GM21528 (cell line): ENCODE measurements around the gene AVPR2.

Source experiments
- ATAC-seq: cut with Tn5 transposase; IDR thresholded peaks from one replicate; pipeline ENCODE4 v1.9.1; 2021; ENCODE audit warnings: mild to moderate bottlenecking, moderate library complexity; ENCODE audit not compliant: unreplicated experiment, low FRiP score

AVPR2 gene

DNA sequence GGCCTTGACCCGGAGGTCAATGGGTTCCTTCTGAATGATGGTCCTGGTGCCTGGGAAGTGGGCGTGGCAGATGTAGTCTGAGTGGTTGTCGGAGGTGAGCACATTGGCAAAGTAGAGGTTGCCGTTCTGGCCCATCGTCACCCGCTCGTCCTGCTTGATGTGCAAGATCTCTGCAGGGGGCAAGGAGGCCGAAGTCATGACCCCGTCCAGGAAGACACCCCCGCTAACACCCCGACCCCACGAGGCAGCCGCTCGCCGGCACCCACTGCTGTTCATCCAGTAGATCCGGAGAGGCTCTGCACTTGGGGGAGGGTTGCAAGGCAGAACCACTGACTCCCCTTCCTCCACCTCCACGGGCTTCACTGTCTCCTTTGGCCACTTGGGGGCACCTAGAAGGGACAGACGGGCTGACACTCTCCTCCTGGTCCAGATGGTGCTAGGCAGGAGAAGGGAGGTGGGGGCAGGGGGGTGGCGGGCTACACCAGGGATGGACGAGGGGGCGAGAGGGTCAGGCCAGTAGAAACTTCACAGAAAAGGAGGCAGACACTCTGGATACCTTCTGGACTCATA is 33.6 kb upstream of the AVPR2 start:
- no peak for ATAC-seq

DNA sequence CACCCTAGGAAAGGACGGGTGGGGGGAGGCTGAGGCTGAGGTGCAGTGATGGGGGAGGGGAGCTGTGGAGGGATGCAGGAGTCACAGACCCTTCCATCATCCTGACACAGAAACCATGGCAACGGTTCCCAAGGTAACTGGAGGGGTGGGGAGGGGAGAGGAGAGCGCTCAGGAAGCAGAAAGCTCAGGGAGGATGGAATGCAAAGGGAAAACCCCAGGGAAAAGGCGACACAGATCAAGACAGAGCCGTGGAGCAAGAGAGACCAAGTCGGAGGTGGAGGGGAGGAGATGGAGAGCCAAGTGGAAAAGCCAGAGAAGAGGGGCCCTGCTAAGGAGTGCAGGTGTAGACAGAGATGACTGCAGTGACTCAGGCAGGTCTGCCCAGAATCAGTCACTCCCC is 33.0 kb upstream of the AVPR2 start:
- ATAC-seq, result no peak

DNA sequence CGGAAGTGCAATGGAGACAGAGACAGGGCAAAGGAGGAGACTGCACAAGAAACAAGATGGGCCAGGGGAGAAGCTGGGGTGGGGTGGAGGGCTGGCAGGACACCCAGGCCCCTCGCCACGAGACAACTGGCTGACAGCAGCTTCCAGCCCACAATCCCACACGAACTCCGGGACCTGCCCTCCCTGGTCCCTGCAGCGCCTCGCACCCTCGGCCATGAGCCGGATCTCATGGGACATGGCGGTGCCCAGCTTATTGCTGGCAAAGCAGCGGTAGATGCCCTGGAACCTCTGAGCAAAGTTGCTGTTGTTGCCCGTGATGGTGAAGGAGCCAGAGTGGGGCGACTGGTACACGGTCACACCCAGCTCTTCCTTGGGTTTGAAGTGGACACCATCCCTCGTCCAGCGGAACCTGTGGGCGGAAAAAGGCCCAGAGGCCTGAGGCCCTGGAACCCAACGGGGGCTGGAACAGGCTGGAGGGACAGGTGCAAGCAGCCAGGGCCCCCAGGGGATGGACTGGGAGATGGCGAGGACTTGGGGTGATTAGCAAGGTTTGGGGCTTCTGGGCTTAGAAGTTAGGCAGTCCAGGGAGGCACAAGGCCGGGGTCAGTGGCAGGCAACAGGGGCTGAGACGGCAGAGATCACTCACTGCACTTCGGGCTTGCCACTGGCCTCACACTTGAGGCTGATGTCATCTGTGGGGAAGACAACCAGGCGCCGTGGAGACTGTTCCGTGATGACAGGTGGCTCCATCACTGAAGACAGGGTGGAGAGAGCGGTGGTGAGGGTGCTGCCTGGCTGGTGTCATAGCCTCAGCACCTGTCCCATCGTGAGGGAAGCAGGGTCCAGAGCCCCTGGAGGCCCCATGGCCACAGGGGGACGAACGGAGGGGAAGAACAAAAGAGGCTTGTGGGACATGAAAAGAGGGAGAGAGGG is 32.3 kb upstream of the AVPR2 start:
- ATAC-seq, result no peak

DNA sequence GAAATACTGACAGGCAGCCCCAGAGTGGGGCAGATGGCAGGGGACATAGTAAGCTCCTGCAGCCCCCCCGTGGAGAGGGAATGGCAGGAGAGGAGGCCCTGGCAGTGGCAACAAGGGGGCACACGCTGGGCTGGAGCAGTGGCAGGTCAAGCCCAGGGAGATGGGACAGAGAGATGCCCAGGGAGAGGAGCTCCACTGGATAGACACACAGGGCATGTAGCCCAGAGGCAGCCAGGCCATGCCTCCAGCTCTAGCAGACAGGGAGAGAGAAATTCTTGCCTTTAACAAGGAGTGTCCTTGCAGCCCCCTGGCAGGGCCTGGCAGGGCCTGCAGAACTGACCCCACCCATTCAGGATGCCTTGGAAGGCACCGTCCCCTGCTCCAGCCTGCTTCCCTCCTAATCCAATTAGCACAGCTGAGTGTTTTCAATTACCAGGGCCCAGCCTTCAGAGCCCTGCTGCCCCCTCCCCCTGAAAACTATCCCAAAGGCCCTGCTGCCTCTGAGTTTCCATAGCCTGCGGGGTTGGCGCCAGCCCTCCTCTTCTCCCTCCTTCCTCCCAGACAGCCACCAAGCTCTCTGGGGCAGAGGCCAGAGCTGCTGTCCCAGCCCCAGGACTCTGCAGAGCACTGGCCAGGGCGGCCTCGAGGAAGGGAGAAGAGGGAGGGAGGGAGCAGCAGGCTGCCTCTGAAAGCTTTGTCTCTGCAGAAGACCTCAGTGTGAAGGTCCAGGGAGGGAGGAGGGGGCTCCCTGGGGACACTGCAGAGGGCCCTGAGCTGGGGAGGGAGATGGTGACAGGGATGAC is 31.0 kb upstream of the AVPR2 start:
- ATAC-seq, result no peak

DNA sequence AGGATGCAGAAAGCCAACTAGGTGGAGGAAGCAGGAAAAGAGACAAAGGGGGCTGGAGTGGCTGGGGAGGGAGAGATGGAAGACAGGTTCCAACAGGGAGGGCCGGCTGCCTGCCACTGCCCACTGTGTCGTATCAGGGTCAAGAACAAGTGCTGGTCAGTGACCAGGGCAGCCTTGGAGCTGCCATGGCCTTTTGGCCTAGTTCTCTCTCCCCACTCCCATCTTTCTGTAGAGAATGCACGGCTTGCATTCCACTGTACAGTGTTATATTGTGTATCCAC is 30.4 kb upstream of the AVPR2 start:
- ATAC-seq, result no peak

DNA sequence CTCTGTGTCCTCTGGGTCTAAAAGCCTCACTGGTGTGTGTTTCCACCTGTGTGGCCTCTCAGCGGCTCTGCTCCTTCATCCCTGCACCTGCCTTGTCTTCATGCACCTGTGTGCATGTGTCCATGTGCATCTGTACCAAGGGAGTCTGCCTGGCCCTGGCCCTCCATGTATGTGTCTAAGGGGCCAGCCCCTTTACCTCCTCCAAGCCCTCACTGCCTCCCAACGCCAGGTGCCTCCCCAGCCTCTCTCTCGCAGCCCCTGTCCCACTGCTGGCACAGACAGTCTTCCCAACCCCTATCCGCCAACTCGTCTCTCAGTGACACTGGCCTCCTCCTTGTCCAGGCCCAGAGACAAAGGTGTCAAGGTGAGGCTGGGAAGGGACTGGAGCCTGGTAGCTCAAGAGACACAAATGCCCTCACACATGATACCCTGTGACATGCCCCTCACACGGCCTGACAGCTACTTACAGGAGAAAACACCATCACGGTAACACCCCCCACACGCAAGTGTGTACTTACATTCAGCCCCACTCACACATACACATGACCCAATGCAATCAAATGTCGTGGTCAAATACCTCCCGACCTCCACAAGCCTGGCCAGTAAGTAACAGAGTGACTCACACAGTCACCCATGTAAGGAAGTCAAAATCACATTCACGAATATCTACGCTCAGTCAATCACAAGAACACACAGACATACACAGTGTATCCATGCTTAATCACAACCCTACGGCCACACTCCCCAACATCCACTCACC is 29.9 kb upstream of the AVPR2 start:
- no peak for ATAC-seq

DNA sequence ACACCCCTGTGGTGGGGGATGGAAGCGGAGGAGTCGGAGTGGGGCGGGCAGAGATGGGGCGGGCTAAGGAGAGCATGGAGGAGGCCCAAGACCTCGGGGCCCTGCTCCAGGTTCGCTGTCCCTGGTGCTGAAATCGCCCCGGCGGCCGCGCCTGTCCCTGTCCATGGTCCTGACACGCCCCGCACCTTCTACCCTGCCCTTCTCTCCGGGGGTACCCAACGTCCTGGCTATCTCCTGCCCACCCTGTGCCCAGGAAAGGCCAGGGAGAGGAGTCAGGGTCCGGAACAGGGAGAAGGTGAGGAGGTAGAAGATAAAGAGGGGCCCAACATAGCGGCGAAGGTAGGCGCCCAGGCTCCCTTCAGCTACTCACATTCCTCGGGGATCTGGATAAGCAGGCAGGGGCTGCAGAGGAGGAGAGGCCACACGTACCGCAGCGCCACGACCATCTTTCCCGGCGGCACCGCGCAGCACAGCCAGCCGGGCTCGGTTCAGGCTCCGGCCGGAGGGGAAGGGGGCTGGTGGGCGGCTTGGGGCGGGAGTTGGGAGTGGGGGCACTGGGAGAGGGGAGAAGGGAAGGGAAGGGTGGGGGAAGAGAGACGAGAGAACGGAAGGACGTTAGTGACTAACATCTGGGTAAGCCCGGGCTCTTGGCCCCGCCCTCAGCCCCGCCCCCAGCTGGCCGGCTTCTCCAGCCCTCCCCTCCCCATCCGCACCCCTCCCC is 28.9 kb upstream of the AVPR2 start:
- ATAC-seq, result no peak

DNA sequence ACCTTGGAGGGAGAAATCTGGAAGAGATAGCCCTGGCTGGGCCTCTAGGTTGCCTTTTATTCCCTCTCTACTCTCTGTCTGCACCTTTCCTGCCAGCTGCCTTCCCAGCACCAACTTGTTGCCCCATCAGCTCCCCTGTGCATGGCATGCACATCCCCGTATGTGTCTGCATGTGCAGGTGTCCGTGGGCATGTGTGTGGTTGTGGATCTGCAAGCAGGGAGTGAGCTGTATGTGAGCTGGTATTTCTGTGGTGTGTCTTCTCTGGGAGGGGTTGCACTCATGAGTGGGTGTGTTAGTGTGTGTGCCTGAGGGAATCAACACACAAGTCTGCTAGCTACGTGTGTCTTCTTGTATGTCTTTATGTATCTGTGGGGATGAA is 28.4 kb upstream of the AVPR2 start:
- no peak for ATAC-seq

DNA sequence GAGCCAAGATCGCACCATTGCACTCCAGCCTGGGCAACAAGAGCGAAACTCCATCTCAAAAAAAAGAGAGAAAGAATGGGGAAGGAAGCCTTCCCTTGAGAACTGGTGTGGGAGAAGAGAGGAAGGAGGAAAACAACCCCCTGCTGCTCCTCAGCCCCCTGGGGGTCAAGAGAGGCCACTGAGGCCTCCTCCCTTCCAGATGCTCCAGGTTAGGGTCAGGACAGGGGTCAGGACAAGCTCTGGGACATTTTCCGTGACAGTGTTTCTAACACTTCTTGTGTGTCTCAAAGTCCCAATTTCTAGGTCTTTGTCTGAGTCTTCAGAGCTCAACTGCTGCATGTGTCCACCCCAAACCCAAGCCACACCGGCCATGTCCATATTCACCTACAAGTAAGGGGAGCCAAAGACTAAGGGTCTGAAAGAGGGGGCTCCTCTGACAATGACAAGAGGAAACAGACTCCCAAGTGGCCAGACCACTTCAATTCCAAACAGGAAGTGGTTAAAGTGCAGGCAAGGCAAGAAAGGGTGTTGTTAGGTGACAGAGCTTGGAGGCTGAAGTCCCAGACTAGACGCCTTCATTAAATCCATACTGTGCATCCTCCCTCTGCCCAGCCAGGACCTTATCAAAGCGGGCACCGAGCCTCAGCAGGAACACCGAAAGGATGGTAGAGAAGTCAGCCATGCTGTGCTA is 26.8 kb upstream of the AVPR2 start:
- no peak for ATAC-seq

DNA sequence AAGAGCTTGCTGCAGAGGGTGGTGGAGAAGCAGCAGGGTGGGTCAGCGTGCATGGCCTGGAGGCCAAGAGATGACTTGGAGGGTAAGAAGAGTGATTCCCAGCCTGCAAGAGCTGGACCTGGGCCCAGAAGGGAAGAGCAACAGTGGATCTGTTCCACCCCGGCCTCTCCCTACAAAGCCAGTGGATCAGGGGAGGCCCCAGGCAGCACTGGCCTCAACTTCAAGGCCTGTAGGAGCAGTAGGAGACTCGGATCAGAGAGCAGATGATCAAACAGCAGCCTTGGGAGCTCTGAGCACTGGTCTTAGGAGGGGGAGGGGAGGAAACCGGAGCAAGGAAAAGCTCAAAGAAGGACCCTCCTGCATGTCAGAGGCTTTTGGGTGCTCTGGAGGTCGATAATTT is 26.1 kb upstream of the AVPR2 start:
- ATAC-seq, result no peak

DNA sequence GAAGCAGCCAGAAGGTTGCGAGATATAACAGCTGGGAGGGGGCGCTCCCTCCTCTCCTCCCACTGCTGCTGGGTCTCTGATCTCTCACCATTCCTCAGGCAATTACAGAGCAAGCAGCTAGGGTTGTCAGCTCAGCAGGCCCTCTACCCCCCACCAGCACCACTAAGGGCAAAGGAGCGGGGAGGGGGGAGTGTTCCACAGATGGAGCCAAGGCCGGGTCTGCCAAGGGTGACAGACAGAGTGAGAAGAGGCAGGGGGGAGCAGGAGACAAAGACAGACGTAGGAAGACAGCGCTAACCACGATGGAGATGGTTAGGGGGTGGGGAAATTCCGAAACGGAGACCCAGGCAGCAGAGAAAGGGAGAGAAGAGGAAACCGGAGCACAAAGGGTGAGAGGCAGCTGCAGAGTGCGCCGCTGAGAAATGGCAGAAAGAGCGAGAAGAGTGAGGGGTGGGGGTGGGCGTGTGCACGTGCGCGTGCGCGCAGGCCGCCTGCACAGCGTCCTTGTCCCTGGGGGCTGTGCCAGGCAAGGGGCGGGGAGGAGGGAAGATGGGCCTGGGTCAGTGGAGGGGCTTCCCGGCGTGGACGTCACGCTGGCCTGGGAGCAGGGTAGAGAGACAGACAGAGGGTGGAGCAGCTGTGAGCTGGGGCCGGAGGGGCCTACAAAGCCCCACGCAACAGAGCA is 25.4 kb upstream of the AVPR2 start:
- ATAC-seq, result no peak

DNA sequence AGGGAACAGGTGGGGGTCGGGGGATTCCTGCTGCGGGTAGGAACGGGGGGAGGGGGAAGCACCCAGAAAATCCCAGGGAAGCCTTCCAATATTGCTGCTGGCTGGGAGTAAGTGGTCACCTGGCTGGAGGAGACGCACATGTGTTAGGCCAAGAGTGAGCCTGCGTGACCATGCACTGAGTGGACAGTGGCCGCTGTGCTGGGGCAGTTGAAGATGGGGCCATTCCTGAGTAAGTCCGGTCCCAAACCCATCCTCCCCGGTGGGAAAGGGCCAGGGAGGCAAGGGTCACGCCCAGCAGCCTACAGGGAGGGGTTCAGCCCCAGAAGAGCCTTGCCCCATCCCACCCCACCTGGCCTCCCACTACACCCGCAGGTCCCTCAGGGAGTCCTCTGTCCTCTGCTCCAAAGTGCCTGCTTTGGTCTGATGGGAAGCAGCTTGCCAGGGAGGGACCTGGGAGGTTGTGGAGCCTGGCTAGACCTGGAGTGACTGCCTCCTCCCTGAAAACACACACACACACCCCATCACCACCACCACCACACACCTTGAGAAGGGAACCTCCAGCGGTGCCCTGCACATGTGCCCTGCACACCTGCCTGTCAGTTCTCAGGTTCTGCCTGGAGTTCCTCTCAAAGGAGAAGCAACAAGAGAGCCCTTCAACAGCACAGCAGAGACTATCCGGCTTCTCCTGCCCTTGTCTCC is 24.6 kb upstream of the AVPR2 start:
- ATAC-seq, result no peak

DNA sequence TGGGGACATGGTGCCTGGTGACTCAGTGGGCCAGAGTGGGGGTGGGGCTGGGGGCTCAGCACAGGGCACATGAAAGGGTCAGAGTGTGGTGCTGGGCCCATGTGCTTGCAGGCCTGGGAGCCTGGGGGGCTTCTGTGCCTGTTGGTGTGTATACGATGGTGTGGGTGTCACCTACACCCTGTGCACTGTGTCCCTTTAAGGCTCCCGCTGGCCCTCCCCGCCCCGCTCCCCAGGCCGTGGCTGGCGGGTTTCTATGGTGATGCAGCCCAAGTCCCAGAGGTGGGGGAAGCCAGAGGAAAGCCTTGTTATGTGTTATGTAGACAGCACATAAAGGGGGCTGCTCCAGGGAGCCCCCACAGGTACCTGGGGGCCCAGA is 24.0 kb upstream of the AVPR2 start:
- ATAC-seq, result no peak

DNA sequence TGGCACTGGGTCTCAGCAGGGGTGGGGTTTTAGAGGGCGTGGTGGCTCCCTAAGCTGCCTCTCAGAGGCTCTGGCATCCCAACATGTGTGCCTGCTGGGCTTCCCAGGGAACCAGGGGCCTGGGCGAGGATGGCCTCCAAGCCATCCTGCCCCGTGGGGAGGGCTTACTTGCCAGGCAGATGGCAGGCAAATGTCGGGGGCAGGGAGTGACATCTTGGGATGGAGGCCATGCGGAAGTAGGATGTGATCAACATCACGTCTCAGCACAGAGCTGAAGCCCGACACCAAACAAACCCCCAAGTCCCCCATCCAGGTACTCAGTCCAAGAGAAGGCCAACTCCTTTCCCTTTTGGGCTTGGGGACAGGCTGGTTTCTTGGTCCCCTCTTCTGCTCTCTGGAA is 23.2 kb upstream of the AVPR2 start:
- no peak for ATAC-seq

DNA sequence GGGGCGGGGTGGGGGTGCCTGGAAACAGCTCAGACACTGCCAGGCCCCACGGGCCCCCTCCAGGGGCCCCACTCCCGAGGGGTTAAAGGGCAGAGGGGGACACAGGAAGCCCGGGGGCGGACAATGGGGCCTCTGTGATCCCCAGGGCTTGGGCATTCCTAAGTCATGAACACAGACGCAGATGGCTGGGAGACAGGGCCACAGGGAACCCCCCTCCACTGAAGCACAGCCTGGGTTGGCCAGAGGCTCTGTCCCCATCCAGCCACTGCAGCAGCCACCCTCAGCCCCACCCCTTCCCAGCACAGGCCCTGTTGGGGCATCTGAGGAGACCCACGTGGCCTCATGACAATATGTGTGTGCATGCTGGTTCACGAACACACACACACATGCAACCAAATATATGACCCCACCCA is 22.4 kb upstream of the AVPR2 start:
- no peak for ATAC-seq

DNA sequence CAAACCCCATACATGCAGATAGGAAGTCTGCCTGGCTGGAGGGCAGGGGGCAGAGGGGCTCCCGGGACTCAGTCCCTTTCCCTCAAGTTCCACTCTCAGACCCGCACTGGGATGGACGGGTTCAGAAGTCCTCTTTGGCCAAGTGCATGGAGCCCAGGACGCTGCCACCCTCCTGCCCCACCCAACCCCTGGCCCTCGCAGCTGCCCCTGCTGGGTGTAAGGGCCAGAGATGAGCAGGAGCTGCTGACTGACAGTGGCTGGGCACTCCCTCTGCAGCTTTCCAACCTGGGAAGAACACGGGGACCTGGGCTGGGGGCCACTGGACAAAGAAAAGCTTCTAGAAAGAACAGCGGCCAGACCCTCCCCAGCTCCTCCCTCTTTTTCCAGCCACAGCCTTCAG is 21.9 kb upstream of the AVPR2 start:
- ATAC-seq, result no peak

DNA sequence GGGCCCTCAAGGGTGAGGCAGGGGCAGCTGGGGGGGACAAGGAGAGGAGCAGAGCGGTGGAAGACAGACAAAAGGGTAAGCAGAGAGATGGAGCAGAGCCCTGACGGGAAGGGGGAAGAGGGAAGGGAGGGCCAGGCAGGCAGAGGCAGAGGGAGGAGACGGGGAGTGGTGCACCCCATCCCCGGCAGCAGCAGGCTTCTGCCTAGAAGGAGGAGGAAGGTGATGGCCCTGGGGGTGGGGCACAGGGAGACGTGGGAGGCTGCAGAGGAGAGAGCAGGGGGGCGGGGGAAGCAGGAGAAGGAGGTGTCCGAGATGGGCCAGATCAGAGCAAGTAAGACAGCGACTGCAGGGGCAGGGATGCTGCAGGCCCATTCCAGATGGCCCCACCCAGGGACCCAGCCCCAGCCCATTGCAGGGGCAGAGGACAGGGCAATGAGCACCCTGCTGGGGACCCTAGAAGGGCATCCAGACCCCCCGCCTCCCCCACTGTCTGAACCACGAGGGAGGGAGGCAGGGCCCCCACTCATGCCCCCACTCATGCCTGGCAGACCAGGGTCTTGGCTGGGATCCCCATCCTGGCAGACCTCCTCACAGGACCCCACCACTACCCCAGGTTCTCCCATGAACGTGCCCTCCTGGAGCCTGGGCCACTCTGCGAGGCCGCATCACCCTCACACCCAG is 21.2 kb upstream of the AVPR2 start:
- no peak for ATAC-seq

DNA sequence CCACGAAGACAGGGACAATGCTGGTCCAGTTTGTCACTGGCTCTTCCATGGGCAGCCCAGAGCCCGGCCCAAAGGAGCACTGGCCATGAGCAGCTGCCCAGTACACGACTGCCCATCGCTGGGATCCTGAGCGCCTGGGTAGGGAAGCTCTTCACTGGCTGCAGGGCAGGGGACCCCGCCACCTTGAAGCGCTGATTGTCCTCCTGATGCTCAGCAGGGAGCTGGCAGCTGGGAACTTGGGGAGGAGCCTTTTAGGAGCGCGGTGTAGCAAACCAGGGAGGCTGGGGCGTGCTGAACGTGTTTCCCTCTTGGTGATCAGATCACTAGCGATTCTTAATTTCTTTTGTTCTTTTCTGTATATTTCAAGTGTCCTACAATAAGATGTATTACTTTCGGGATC is 20.3 kb upstream of the AVPR2 start:
- ATAC-seq, result no peak
